SK-N-SH treated with all-trans-retinoic acid at 6 μM for 48 hours (cell line): ENCODE data around the gene PKIG.
A peak's percentile ranks its signal among the peaks of the same experiment; 100 is the strongest.

Experiments used
- ATAC-seq: fragments of 200-7000 bp; cut with Tn5 transposase; 3 replicates; pipeline ENCODE4 v1.9.1; 2020; ENCODE audit warnings: mild to moderate bottlenecking, moderate library complexity
- ARNTL ChIP-seq: fragments of 450-650 bp; formaldehyde crosslinking; IDR thresholded peaks from 2 replicates; pipeline ENCODE4 v1.5.0; 2020; ENCODE audit warnings: low read depth, mild to moderate bottlenecking, moderate library complexity, borderline replicate concordance
- BACH2 ChIP-seq: fragments of 250-450 bp; sonication (Bioruptor Pico); IDR thresholded peaks from 2 replicates; pipeline ENCODE4 v1.9.0; 2021; ENCODE audit warnings: mild to moderate bottlenecking, borderline replicate concordance
- CSDC2 ChIP-seq: fragments of 250-450 bp; sonication (Bioruptor Pico); IDR thresholded peaks from 2 replicates; pipeline ENCODE4 v1.5.0; 2020; ENCODE audit warnings: mild to moderate bottlenecking, moderate library complexity
- ESRRG ChIP-seq: fragments of 250-450 bp; sonication (Bioruptor Pico); IDR thresholded peaks from 2 replicates; pipeline ENCODE4 v1.6.1; 2021; ENCODE audit warnings: mild to moderate bottlenecking
- GLIS3 ChIP-seq: fragments of 250-450 bp; sonication (Bioruptor Pico); IDR thresholded peaks from 2 replicates; pipeline ENCODE4 v1.5.0; 2020; ENCODE audit warnings: mild to moderate bottlenecking, moderate library complexity
- ISL1 ChIP-seq: fragments of 250-450 bp; sonication (Bioruptor Pico); IDR thresholded peaks from 2 replicates; pipeline ENCODE4 v2.1.2; 2022; ENCODE audit warnings: mild to moderate bottlenecking, moderate library complexity
- OSR1 ChIP-seq: fragments of 250-450 bp; sonication (Bioruptor Pico); IDR thresholded peaks from 2 replicates; pipeline ENCODE4 v1.8.0; 2022; ENCODE audit warnings: moderate library complexity, mild to moderate bottlenecking, inconsistent platforms
- PPARA ChIP-seq: fragments of 250-450 bp; sonication (Bioruptor Pico); IDR thresholded peaks from 2 replicates; pipeline ENCODE4 v1.5.0; 2020; ENCODE audit warnings: mild to moderate bottlenecking, borderline replicate concordance
- RARB ChIP-seq: fragments of 250-450 bp; sonication (Bioruptor Pico); IDR thresholded peaks from 2 replicates; pipeline ENCODE4 v1.8.0; 2021; ENCODE audit warnings: mild to moderate bottlenecking, moderate library complexity
- SNAI2 ChIP-seq: fragments of 250-450 bp; sonication (Bioruptor Pico); IDR thresholded peaks from 2 replicates; pipeline ENCODE4 v1.5.0; 2020; ENCODE audit warnings: mild to moderate bottlenecking, moderate library complexity
- TCF4 ChIP-seq: fragments of 250-450 bp; sonication (Bioruptor Pico); IDR thresholded peaks from 2 replicates; pipeline ENCODE4 v1.8.0; 2021; ENCODE audit warnings: mild to moderate bottlenecking, moderate library complexity, borderline replicate concordance
- TOX ChIP-seq: fragments of 250-450 bp; sonication (Bioruptor Pico); IDR thresholded peaks from 2 replicates; pipeline ENCODE4 v1.8.0; 2021; ENCODE audit warnings: mild to moderate bottlenecking, moderate library complexity, borderline replicate concordance
- ZC3H10 ChIP-seq: fragments of 250-450 bp; sonication (Bioruptor Pico); IDR thresholded peaks from 2 replicates; pipeline ENCODE4 v1.5.1; 2021; ENCODE audit warnings: mild to moderate bottlenecking, moderate library complexity
- ZFP3 ChIP-seq: fragments of 250-450 bp; sonication (Bioruptor Pico); IDR thresholded peaks from 2 replicates; pipeline ENCODE4 v1.5.0; 2020; ENCODE audit warnings: mild to moderate bottlenecking, moderate library complexity
- ZFP30 ChIP-seq: fragments of 450-650 bp; formaldehyde crosslinking; IDR thresholded peaks from 2 replicates; pipeline ENCODE4 v1.5.0; 2022; ENCODE audit warnings: mild to moderate bottlenecking, moderate library complexity
- ZNF565 ChIP-seq: fragments of 450-650 bp; formaldehyde crosslinking; conservative IDR thresholded peaks from 2 replicates; pipeline ENCODE4 v1.5.0; 2020; ENCODE audit warnings: low read depth, mild to moderate bottlenecking, moderate library complexity
- ZNF70 ChIP-seq: fragments of 450-650 bp; formaldehyde crosslinking; IDR thresholded peaks from 2 replicates; pipeline ENCODE4 v1.5.0; 2020; ENCODE audit warnings: mild to moderate bottlenecking, moderate library complexity
- ZNF8 ChIP-seq: fragments of 450-650 bp; formaldehyde crosslinking; IDR thresholded peaks from 2 replicates; pipeline ENCODE4 v1.5.0; 2020; ENCODE audit warnings: mild to moderate bottlenecking, moderate library complexity
- TF ChIP-seq, protein P1 (sequence below): fragments of 250-450 bp; sonication (Bioruptor Pico); IDR thresholded peaks from 2 replicates; pipeline ENCODE4 v1.5.0; 2020; ENCODE audit warnings: mild to moderate bottlenecking, moderate library complexity
- TF ChIP-seq, protein P2 (sequence below): fragments of 250-450 bp; sonication (Bioruptor Pico); IDR thresholded peaks from 2 replicates; pipeline ENCODE4 v1.8.0; 2020; ENCODE audit warnings: mild to moderate bottlenecking, moderate library complexity, borderline replicate concordance
- TF ChIP-seq, protein P3 (sequence below): fragments of 250-450 bp; sonication (Bioruptor Pico); IDR thresholded peaks from 2 replicates; pipeline ENCODE4 v1.5.1; 2020; ENCODE audit warnings: low read depth, mild to moderate bottlenecking, moderate library complexity
- TF ChIP-seq, protein P4 (sequence below): fragments of 250-450 bp; sonication (Bioruptor Pico); IDR thresholded peaks from 2 replicates; pipeline ENCODE4 v1.8.0; 2021; ENCODE audit warnings: low read depth, mild to moderate bottlenecking, moderate library complexity, borderline replicate concordance
- TF ChIP-seq, protein P5 (sequence below): fragments of 250-450 bp; sonication (Bioruptor Pico); IDR thresholded peaks from 2 replicates; pipeline ENCODE4 v1.5.1; 2021; ENCODE audit warnings: mild to moderate bottlenecking, moderate library complexity

PKIG gene

DNA sequence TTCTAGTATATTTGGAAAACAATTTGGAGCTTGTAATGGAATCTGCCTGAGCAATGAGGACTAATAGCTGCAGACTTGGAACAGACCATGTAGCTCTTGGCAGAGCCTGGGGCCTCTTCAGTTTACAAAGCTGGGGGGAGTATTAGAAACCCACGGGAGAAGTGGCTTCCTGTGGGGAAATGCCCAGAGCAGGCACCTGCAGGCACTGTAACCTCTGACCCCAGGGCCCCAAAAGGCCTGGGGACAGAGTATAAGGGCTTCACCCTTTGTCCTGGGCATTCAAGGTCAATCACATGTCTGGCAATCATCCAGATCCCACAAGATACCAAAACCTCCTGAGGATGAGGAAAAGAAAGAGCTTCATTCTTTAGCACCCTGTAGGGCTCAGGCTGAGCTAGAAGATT is 19.4 kb downstream of the PKIG start:
- TF ChIP-seq OSR1: no peak
- TF ChIP-seq ISL1: peak; percentile 83
- TF ChIP-seq, all 23 proteins: peak for 1

DNA sequence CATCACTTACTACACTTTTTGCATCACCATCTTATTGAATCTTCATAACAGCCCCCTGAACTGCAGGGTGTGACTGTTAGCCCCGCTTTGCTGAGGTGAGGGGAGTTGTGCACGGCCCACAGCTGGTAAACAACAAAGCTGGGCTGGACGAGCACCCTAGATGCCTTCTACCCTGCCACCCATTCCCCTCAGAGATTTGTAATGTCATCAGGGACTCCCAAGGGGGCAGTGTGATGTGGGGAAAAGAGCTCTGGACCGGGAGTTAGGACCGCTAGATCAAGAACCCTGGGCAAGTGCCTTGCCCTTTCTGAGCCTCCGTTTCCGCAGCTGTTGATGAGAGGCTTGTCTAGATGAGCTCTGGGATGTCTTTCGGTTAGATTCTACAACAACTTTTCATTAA is 20.9 kb downstream of the PKIG start:
- ATAC-seq: no peak
- no peak for TF ChIP-seq GLIS3 (CRISPR knock-in tag)
- TF ChIP-seq, protein P1, sequence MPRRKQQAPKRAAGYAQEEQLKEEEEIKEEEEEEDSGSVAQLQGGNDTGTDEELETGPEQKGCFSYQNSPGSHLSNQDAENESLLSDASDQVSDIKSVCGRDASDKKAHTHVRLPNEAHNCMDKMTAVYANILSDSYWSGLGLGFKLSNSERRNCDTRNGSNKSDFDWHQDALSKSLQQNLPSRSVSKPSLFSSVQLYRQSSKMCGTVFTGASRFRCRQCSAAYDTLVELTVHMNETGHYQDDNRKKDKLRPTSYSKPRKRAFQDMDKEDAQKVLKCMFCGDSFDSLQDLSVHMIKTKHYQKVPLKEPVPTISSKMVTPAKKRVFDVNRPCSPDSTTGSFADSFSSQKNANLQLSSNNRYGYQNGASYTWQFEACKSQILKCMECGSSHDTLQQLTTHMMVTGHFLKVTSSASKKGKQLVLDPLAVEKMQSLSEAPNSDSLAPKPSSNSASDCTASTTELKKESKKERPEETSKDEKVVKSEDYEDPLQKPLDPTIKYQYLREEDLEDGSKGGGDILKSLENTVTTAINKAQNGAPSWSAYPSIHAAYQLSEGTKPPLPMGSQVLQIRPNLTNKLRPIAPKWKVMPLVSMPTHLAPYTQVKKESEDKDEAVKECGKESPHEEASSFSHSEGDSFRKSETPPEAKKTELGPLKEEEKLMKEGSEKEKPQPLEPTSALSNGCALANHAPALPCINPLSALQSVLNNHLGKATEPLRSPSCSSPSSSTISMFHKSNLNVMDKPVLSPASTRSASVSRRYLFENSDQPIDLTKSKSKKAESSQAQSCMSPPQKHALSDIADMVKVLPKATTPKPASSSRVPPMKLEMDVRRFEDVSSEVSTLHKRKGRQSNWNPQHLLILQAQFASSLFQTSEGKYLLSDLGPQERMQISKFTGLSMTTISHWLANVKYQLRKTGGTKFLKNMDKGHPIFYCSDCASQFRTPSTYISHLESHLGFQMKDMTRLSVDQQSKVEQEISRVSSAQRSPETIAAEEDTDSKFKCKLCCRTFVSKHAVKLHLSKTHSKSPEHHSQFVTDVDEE (CRISPR knock-in tag): no peak
- TF ChIP-seq OSR1: no peak
- TF ChIP-seq ISL1: no peak
- no peak for TF ChIP-seq BACH2
- TF ChIP-seq ESRRG (CRISPR knock-in tag): no peak
- TF ChIP-seq, protein P2, sequence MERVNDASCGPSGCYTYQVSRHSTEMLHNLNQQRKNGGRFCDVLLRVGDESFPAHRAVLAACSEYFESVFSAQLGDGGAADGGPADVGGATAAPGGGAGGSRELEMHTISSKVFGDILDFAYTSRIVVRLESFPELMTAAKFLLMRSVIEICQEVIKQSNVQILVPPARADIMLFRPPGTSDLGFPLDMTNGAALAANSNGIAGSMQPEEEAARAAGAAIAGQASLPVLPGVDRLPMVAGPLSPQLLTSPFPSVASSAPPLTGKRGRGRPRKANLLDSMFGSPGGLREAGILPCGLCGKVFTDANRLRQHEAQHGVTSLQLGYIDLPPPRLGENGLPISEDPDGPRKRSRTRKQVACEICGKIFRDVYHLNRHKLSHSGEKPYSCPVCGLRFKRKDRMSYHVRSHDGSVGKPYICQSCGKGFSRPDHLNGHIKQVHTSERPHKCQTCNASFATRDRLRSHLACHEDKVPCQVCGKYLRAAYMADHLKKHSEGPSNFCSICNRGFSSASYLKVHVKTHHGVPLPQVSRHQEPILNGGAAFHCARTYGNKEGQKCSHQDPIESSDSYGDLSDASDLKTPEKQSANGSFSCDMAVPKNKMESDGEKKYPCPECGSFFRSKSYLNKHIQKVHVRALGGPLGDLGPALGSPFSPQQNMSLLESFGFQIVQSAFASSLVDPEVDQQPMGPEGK: no peak
- TF ChIP-seq ZNF8 (CRISPR knock-in tag): no peak
- no peak for TF ChIP-seq TCF4 (CRISPR knock-in tag)
- TF ChIP-seq RARB (CRISPR knock-in tag): no peak
- no peak for TF ChIP-seq ZNF70 (CRISPR knock-in tag)
- no peak for TF ChIP-seq ZFP3
- TF ChIP-seq SNAI2 (CRISPR knock-in tag): no peak
- TF ChIP-seq, protein P3, sequence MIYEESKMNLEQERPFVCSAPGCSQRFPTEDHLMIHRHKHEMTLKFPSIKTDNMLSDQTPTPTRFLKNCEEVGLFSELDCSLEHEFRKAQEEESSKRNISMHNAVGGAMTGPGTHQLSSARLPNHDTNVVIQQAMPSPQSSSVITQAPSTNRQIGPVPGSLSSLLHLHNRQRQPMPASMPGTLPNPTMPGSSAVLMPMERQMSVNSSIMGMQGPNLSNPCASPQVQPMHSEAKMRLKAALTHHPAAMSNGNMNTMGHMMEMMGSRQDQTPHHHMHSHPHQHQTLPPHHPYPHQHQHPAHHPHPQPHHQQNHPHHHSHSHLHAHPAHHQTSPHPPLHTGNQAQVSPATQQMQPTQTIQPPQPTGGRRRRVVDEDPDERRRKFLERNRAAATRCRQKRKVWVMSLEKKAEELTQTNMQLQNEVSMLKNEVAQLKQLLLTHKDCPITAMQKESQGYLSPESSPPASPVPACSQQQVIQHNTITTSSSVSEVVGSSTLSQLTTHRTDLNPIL (CRISPR knock-in tag): no peak
- no peak for TF ChIP-seq ZFP30 (CRISPR knock-in tag)
- TF ChIP-seq TOX (CRISPR knock-in tag): no peak
- no peak for TF ChIP-seq ARNTL (CRISPR knock-in tag)
- no peak for TF ChIP-seq ZC3H10 (CRISPR knock-in tag)
- TF ChIP-seq, protein P4, sequence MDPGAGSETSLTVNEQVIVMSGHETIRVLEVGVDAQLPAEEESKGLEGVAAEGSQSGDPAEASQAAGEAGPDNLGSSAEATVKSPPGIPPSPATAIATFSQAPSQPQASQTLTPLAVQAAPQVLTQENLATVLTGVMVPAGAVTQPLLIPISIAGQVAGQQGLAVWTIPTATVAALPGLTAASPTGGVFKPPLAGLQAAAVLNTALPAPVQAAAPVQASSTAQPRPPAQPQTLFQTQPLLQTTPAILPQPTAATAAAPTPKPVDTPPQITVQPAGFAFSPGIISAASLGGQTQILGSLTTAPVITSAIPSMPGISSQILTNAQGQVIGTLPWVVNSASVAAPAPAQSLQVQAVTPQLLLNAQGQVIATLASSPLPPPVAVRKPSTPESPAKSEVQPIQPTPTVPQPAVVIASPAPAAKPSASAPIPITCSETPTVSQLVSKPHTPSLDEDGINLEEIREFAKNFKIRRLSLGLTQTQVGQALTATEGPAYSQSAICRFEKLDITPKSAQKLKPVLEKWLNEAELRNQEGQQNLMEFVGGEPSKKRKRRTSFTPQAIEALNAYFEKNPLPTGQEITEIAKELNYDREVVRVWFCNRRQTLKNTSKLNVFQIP (CRISPR knock-in tag): no peak

More for the DNA sequence above, 19.4 kb downstream of the PKIG start:
- ATAC-seq: peak; percentile 89

DNA sequence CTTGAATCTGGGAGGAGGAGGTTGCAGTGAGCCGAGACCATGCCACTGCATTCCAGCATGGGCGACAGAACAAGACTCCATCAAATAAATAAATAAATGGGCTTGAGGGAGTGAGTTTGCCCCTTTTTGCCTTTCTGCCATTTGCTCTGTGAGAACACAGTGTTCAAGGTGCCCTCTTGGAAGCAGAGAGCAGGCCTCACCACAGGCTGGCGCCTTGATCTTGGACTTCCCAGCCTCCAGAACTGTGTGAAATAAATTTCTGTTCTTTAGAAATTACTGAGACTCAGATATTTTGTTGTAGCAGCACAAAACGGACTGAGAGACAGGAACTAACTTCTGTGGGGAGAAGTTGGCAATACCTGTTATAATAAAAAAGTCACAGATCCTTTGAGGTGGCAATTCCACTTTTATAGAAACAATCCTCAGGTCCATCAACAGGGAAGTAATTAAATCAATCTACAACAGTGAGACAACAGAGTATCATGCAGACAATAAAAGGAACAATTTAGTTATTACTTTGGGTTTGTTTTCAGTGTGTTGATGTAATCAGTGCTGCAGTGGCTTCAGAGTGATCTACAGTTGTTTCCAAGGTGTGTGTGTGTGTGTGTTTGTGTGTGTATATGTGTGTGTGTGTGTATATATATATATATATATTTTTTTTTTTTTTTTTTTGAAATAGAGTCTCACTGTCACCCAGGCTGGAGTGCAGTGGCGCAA is 24.5 kb downstream of the PKIG start:
- no peak for ATAC-seq
- TF ChIP-seq ZNF70 (CRISPR knock-in tag) (no peak), TOX (CRISPR knock-in tag) (no peak), OSR1 (no peak), ZFP30 (CRISPR knock-in tag) (no peak), PPARA (CRISPR knock-in tag) (no peak), ISL1 (no peak), RARB (CRISPR knock-in tag) (no peak), CSDC2 (CRISPR knock-in tag) (no peak), TCF4 (CRISPR knock-in tag) (no peak), ESRRG (CRISPR knock-in tag) (no peak), ZNF8 (CRISPR knock-in tag) (no peak), BACH2 (no peak), ZNF565 (CRISPR knock-in tag) (no peak)
- TF ChIP-seq, protein P5, sequence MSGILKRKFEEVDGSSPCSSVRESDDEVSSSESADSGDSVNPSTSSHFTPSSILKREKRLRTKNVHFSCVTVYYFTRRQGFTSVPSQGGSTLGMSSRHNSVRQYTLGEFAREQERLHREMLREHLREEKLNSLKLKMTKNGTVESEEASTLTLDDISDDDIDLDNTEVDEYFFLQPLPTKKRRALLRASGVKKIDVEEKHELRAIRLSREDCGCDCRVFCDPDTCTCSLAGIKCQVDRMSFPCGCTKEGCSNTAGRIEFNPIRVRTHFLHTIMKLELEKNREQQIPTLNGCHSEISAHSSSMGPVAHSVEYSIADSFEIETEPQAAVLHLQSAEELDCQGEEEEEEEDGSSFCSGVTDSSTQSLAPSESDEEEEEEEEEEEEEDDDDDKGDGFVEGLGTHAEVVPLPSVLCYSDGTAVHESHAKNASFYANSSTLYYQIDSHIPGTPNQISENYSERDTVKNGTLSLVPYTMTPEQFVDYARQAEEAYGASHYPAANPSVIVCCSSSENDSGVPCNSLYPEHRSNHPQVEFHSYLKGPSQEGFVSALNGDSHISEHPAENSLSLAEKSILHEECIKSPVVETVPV (CRISPR knock-in tag): no peak
- TF ChIP-seq, protein P1 (CRISPR knock-in tag): no peak
- TF ChIP-seq, protein P4 (CRISPR knock-in tag): no peak
